Trophoblast cell (in vitro differentiated cells and primary cell): Measurements from ENCODE around the gene RPRM.

Experiments used
- DNase-seq, 2 donors: peaks; one replicate each; pipeline ENCODE4 v3.0.0-alpha.2; 2016
- H2AFZ ChIP-seq: 2 replicates; pipeline ENCODE4 v1.6.1; 2013; ENCODE audit warnings: low read length, moderate library complexity, mild to moderate bottlenecking; ENCODE audit not compliant: insufficient read depth, poor library complexity
- H2AK5ac ChIP-seq: 2 replicates; pipeline ENCODE4 v1.6.1; 2013; ENCODE audit warnings: mild to moderate bottlenecking, low read length
- H2BK120ac ChIP-seq: 2 replicates; pipeline ENCODE4 v1.6.1; 2013; ENCODE audit warnings: low read length, mild to moderate bottlenecking, moderate library complexity; ENCODE audit not compliant: insufficient read depth, poor library complexity
- H2BK12ac ChIP-seq: 2 replicates; pipeline ENCODE4 v1.6.1; 2013; ENCODE audit warnings: mild to moderate bottlenecking, low read length, moderate library complexity
- H2BK5ac ChIP-seq: 2 replicates; pipeline ENCODE4 v1.6.1; 2013; ENCODE audit warnings: low read length, low read depth, moderate library complexity, mild to moderate bottlenecking; ENCODE audit not compliant: poor library complexity
- H3K14ac ChIP-seq: 2 replicates; pipeline ENCODE4 v1.6.1; 2013; ENCODE audit warnings: mild to moderate bottlenecking, low read length
- H3K18ac ChIP-seq: 2 replicates; pipeline ENCODE4 v1.6.1; 2013; ENCODE audit warnings: mild to moderate bottlenecking, low read length
- H3K23ac ChIP-seq: 2 replicates; pipeline ENCODE4 v1.6.1; 2013; ENCODE audit warnings: low read length
- H3K27ac ChIP-seq: 2 replicates; pipeline ENCODE4 v1.5.1; 2013; ENCODE audit warnings: low read depth, mild to moderate bottlenecking, inconsistent platforms, low read length, moderate library complexity
- H3K27me3 ChIP-seq: 2 replicates; pipeline ENCODE4 v1.6.1; 2013; ENCODE audit warnings: inconsistent platforms, mild to moderate bottlenecking, low read length, moderate library complexity; ENCODE audit not compliant: insufficient read depth
- H3K36me3 ChIP-seq, 2 experiments: 1 replicate in 1 of 2; 2 replicates in 1 of 2; pipeline ENCODE4 v1.6.1; 2013; ENCODE audit warnings: low read length in 2 of 2, mild to moderate bottlenecking in 2 of 2, moderate library complexity in 1 of 2; ENCODE audit not compliant: insufficient read depth in 2 of 2, control insufficient read depth in 1 of 2
- H3K4ac ChIP-seq: 2 replicates; pipeline ENCODE4 v1.6.1; 2013; ENCODE audit warnings: low read depth, mild to moderate bottlenecking, low read length, moderate library complexity
- H3K4me1 ChIP-seq, 2 experiments: 1 replicate in 1 of 2; 2 replicates in 1 of 2; pipeline ENCODE4 v1.6.1; 2013; ENCODE audit warnings: low read length in 2 of 2, mild to moderate bottlenecking in 2 of 2, moderate library complexity in 1 of 2; ENCODE audit not compliant: insufficient read depth in 2 of 2, control insufficient read depth in 1 of 2
- H3K4me2 ChIP-seq: 2 replicates; pipeline ENCODE4 v1.6.1; 2013; ENCODE audit warnings: inconsistent platforms, mild to moderate bottlenecking, low read length, moderate library complexity
- H3K4me3 ChIP-seq: 2 replicates; pipeline ENCODE4 v1.5.1; 2013; ENCODE audit warnings: mild to moderate bottlenecking, low read depth, low read length, inconsistent platforms
- H3K79me1 ChIP-seq: one replicate; pipeline ENCODE4 v1.6.1; 2013; ENCODE audit warnings: low read length
- H3K79me2 ChIP-seq: 2 replicates; pipeline ENCODE4 v1.6.1; 2013; ENCODE audit warnings: low read length, mild to moderate bottlenecking; ENCODE audit not compliant: control insufficient read depth, insufficient read depth, poor library complexity
- H3K9ac ChIP-seq: 2 replicates; pipeline ENCODE4 v1.6.1; 2013; ENCODE audit warnings: mild to moderate bottlenecking, low read length
- H3K9me3 ChIP-seq: 2 replicates; pipeline ENCODE4 v1.6.1; 2013; ENCODE audit warnings: low read depth, mild to moderate bottlenecking, control low read depth, inconsistent platforms, low read length; ENCODE audit not compliant: insufficient read depth
- H4K12ac ChIP-seq: 2 replicates; pipeline ENCODE4 v1.6.1; 2013; ENCODE audit warnings: low read depth, mild to moderate bottlenecking, low read length, moderate library complexity
- H4K8ac ChIP-seq: 2 replicates; pipeline ENCODE4 v1.6.1; 2013; ENCODE audit warnings: low read depth, mild to moderate bottlenecking, low read length, moderate library complexity
- H4K91ac ChIP-seq: one replicate; pipeline ENCODE4 v1.6.1; 2013; ENCODE audit warnings: low read depth, mild to moderate bottlenecking, low read length, moderate library complexity
- WGBS: extraction: QIAGEN DNeasy Blood & Tissue Kit; methylation state at CpG from one replicate; pipeline ENCODE4 v1.1.7; 2013; ENCODE audit warnings: missing lambda C conversion rate; ENCODE audit not compliant: insufficient read length, insufficient coverage; ENCODE audit errors: extremely low coverage; 5-methylcytosine and 5-hydroxymethylcytosine counted together

The RPRM gene

GRCh38 chr2:153474407-153474806 is 4.2 kb downstream of the RPRM start:
- WGBS = no CpG with 5 or more reads among the region's 1 CpG
- no peak overlapping the region for H3K23ac ChIP-seq
- no peak overlapping the region for H4K91ac ChIP-seq
- H2AFZ ChIP-seq = no peak overlapping the region
- no peaks in the 10 kb centered on the region for H3K79me1 ChIP-seq
- H3K36me3 ChIP-seq = no peaks in the 10 kb centered on the region
- no peak overlapping the region for H3K4me3 ChIP-seq
- no peak overlapping the region for H4K12ac ChIP-seq
- H3K27ac ChIP-seq = no peak overlapping the region
- H2AK5ac ChIP-seq = no peak overlapping the region
- H3K9ac ChIP-seq = no peak overlapping the region
- no peak overlapping the region for H3K4me2 ChIP-seq
- no peak overlapping the region for H3K18ac ChIP-seq
- no peak overlapping the region for H2BK12ac ChIP-seq
- no peak overlapping the region for H3K4ac ChIP-seq
- H3K27me3 ChIP-seq = peaks cover 2% of the 10 kb centered on the region
- H2BK5ac ChIP-seq = no peak overlapping the region
- H3K4me1 ChIP-seq = peaks cover 16% of the 10 kb centered on the region in 2 experiments
- no peak overlapping the region for H2BK120ac ChIP-seq
- H3K9me3 ChIP-seq = no peaks in the 10 kb centered on the region
- DNase-seq = no peak
- H3K14ac ChIP-seq = no peak overlapping the region
- H4K8ac ChIP-seq = no peak overlapping the region
- no peaks in the 10 kb centered on the region for H3K79me2 ChIP-seq

DNA sequence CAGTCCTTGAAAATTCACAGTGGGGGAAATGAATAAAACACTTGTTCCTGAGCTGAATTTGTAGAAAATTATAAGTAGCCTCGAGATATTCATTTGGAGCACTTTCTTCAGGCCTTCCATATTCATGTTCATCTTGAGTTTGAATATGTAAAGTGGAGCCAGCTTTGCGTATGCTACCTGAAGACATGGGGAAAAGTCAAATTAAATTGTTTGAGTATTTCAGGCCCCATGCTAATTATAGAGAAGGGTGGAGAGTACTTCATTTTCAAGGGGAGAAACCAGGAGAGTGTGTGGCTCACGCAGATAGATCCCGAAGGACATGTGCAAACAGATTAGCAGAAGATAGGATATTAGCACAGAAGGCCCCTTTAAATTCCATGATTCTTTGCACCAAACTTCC is 7.7 kb downstream of the RPRM start:
- Histone ChIP-seq H3K4ac (no peak overlapping the region), H3K36me3 (no peaks in the 10 kb centered on the region), H3K4me3 (no peak overlapping the region), H3K79me1 (no peaks in the 10 kb centered on the region), H4K12ac (no peak overlapping the region), H2BK120ac (no peak overlapping the region), H3K27me3 (no peaks in the 10 kb centered on the region), H2AK5ac (no peak overlapping the region), H3K27ac (no peak overlapping the region), H4K91ac (no peak overlapping the region), H3K79me2 (no peaks in the 10 kb centered on the region), H3K18ac (no peak overlapping the region), H3K4me2 (no peak overlapping the region), H2BK5ac (no peak overlapping the region), H3K4me1 (no peaks in the 10 kb centered on the region), H2BK12ac (no peak overlapping the region), H3K23ac (no peak overlapping the region), H3K9me3 (no peaks in the 10 kb centered on the region), H3K9ac (no peak overlapping the region), H3K14ac (no peak overlapping the region), H4K8ac (no peak overlapping the region), H2AFZ (no peak overlapping the region)
- DNase-seq = no peak
- WGBS = no CpG with 5 or more reads among the region's 4 CpGs

DNA sequence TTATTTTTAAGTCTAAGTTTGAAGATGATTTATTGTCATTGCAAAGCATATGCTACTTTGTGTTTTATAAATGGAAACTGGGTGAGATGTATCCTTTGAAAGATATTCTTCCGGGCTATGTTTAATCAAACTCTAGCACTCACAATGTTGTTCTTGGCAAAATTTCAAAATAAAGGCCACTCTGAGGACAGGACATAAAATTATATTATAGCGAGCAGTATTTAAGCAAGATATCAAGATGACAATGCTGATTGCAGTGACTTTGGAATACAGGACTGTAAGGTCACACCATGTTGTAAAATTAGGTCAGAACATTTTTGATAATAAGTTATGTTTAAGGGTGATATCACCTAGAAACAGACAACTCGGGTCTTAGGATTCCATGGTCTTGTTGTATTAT is 14.2 kb downstream of the RPRM start:
- no peak overlapping the region for H4K12ac ChIP-seq
- H4K91ac ChIP-seq = no peak overlapping the region
- H4K8ac ChIP-seq = no peak overlapping the region
- H3K9me3 ChIP-seq = no peaks in the 10 kb centered on the region
- H2BK120ac ChIP-seq = no peak overlapping the region
- H3K9ac ChIP-seq = no peak overlapping the region
- no peak overlapping the region for H2AK5ac ChIP-seq
- WGBS = no CpG with 5 or more reads among the region's 3 CpGs
- H3K4ac ChIP-seq = no peak overlapping the region
- no peak overlapping the region for H2AFZ ChIP-seq
- H2BK12ac ChIP-seq = no peak overlapping the region
- H3K4me3 ChIP-seq = no peak overlapping the region
- no peak overlapping the region for H3K23ac ChIP-seq
- no peak overlapping the region for H3K27ac ChIP-seq
- no peak overlapping the region for H3K4me2 ChIP-seq
- H2BK5ac ChIP-seq = no peak overlapping the region
- H3K36me3 ChIP-seq = no peaks in the 10 kb centered on the region
- no peaks in the 10 kb centered on the region for H3K79me2 ChIP-seq
- H3K18ac ChIP-seq = no peak overlapping the region
- no peaks in the 10 kb centered on the region for H3K79me1 ChIP-seq
- H3K27me3 ChIP-seq = no peaks in the 10 kb centered on the region
- no peaks in the 10 kb centered on the region for H3K4me1 ChIP-seq
- no peak for DNase-seq
- H3K14ac ChIP-seq = no peak overlapping the region

GRCh38 chr2:153462338-153462859 is 16.2 kb downstream of the RPRM start:
- Histone ChIP-seq H3K4me2 (no peak overlapping the region), H3K4ac (no peak overlapping the region), H2BK12ac (no peak overlapping the region), H3K4me1 (no peaks in the 10 kb centered on the region), H4K12ac (no peak overlapping the region), H3K79me1 (no peaks in the 10 kb centered on the region), H3K27ac (no peak overlapping the region), H3K18ac (no peak overlapping the region), H3K9ac (no peak overlapping the region), H3K36me3 (no peaks in the 10 kb centered on the region), H3K27me3 (no peaks in the 10 kb centered on the region), H2AK5ac (no peak overlapping the region), H3K4me3 (no peak overlapping the region), H4K8ac (no peak overlapping the region), H2AFZ (no peak overlapping the region), H3K79me2 (no peaks in the 10 kb centered on the region), H3K9me3 (no peaks in the 10 kb centered on the region), H3K23ac (no peak overlapping the region), H4K91ac (no peak overlapping the region), H2BK5ac (no peak overlapping the region), H3K14ac (no peak overlapping the region), H2BK120ac (no peak overlapping the region)
- WGBS = no CpG with 5 or more reads among the region's 2 CpGs
- DNase-seq = no peak
